Endometrial microvascular endothelial cells (primary cell): ENCODE data around the gene BAZ2B. TPM values are rescaled to one million over a fixed set of nuclear protein-coding genes. Genes with fewer than 3 reads are reported as not detected.

ENCODE experiments used
- in situ Hi-C: cut with HindIII; loops from 2 replicates; pipeline ENCODE4 v1.10.0; 2017; ENCODE audit warnings: low sequenced_read_pairs, low pct_unique_long_range_greater_than_20kb; ENCODE audit errors: inconsistent ontology term
- total RNA-seq: library from RNA; depleted of rRNA; stranded (reverse); fragments of >200 nt; gene quantifications from one replicate; pipeline ENCODE4 v1.2.3, GENCODE V29; 2015; ENCODE audit errors: inconsistent ontology term

BAZ2B gene
- total RNA-seq, 1 donor from 2014 or later: 18.6 TPM

DNA sequence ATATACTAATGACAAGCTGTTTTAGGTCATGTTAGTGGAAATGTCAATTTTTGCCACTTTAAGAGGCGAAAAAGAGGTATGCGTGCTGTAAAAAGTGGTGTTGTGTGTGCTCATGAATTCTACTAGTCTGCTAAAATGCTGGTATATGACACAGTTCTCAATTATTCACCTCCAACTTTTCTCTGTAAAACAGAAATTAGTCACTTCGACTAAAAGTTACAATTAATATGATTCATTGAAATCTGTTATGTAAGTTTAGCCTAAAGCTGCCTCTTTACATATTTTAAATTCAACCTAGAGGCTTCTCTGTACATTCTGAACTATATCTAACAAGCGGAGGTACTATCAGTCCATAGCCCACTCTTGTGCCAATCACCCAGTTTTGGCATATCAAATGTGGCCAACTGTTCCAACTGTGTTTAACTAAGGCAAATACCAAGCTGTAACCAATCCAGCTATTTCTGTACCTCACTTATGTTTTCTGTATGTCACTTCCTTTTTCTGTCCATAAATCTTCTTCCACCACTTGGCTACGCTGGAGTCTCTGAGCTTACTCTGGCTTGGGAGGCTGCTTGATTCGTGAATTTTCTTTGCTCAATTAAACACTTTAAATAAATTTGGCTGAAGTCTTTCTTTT is 20.8 kb downstream of the BAZ2B start:
- in situ Hi-C loops: no loop called here

DNA sequence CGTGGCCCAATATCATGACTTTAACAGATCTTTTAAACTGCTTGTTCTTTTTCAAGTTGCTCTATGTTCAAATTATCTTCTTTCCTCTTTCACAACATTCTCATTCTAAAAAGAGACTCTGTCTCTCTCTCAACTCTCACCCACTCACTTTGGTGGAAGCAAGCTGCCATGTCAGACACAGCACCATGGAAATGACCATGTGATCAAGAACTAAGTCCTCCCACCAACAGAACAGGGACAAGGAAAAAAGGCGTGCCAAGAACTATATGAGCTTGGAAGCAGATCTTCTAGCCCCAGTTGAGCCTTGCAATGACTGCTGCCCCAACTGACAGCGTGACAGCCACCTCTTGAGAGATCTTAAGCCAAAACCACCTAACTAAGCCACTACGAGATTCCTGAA is 23.9 kb downstream of the BAZ2B start:
- in situ Hi-C loops: no loop called here

DNA sequence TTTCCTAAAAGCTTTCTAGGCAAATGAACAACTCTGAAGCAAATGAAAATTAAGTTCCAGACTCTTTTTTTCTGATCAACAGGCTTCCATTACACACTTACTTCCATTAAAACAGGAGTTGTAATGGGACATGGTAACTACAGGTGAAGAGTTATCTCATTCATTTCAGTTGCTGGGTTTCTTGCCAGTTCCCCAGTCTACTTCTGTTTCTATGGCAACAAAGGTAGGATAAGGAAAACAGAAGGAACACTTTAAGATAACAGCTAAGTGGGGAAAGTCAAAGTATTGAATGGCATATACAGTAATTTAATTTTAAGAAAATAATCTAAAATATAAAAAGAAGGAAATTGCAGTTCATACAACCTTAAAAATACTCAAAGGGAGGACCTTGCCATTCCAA is 25.1 kb downstream of the BAZ2B start:
- in situ Hi-C loops: no loop called here

DNA sequence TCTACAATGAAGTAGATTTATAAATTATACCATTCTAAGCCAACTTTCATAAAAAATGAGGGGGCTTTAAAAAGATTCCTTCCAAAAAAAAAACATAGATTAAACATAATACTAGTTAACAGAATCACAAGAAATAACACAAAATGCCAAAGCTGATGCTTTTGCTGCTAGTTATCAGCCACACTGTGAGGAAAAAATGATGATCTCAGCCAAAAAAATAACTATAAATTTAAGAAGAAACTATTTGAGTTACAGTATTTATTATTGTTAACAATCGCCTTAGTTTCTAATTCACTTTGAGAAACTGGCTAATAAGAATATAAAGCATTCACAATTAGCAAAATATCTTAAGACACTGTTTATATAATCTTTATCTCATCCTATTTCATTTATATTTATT is 27.1 kb downstream of the BAZ2B start:
- in situ Hi-C loops: no loop called here

DNA sequence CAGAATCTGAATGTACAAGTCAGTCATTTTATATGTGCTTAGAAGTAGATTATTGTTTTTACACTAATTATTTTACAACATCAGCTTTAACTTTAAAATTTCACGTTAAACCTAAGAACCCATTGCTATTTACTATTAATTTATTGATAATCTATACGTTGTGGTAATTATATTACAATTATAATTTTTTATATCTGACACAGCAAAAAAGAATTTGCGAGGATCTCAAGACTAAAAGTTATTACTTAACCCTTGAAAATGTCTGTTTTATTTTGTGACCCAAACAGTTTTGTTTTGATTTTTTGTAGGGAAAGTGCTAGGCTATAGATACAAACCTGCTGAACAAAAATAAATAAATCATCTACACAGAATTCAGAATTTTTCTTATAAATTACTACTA is 30.3 kb downstream of the BAZ2B start:
- in situ Hi-C loops: no loop called here

DNA sequence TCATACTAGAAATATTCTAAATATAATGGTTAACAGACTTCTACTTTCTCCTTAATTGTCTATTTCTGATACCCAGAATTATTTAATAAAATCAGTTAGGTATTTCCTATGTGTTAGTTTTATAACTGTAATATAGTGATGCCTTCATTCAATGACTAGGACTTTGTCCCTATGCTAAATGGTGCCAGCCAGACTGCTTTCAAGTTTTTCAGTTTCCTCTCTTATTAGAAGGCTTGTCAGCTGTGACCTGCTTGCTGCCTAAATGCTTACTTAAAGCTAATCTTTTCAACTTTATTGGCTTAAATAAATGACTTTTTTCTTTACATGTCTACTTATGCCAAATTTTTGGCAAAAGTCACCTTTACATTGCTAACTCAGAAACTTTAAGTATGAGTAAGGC is 30.7 kb downstream of the BAZ2B start:
- in situ Hi-C loops: no loop called here

DNA sequence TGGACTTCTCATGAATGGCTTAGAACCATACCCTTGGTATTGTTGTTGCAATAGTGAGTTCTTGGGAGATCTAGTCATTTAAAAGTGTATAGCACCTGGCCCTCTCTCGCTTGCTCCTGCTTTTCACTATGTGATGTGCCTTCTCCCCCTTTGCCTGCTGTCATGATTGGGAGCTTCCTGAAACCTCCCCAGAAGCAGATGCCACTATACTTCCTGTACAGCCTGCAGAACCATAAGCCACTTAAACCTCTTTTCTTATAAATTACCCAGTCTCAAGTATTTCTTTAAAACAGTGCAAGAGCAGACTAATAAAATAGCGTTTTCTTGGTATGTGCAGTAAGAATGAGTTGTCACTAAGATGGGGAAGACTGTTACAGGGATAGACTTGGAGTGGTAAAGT is 31.6 kb downstream of the BAZ2B start:
- in situ Hi-C loops: no loop called here

DNA sequence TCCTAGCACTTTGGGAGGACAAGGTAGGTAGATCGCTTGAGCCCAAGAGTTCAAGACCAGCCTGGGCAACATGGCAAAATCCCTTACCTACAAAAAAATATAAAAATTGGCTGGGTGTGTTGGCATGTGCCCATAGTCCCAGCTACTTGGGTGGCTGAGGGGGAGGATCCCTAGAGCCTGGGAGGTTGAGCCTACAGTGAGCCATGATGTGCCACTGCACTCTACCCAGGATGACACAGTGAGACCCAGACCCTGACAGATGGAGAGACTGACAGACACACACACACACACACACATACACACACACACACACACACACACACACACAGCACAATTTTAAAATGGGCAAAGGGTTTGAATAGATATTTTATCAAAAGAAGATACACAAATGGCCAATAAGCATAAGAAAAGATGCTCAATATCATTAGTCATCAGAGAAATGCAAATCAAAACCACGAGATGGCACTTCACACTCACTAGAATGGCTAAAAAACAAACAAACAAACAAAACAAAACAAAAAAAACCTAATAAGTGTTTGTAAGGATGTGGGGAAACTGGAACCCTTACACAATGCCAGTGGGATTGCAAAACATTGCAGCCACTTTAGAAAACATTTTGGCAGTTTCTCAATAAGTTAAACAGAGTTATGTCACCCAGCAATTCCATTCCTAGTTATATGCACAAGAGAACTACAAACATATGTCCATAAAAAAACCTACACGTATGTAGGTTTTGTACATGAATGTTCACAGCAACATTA is 42.3 kb downstream of the BAZ2B start:
- in situ Hi-C loops: no loop called here

DNA sequence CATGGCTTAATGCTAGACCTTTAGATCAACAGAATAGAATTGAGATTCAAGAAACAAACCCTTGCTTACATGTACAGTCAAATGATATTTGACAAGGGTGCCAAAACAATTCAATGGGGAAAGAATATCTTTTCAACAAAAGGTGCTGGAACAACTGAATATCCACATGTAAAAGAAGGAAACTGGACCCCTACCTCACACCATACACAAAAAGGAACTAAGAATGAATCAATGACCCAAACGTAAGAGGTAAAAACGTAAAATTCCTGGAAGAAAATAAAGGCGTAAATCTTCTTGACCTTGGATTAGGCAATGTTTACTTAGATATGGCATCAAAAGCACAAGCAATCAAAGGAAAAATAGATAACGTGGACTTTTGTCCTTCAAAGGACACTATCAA is 43.1 kb downstream of the BAZ2B start:
- in situ Hi-C loops: no loop called here

DNA sequence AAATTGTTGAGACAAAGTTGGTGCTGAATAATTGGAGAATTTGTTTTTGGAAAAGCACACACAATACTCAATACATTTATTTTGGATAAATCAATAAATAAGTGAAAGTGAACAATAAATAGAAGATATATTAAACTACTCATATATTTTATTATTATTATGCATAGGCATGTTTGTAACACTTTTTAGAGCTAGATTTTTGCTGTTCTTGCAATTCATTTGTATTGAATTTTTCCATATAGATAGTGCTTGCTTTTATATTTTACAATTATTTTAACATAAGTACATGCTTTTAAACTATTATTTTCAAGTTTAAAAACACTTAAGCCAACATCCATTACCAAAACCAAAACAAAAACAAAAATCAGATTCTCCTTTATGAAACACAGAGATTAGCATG is 43.9 kb downstream of the BAZ2B start:
- in situ Hi-C loops: no loop called here

DNA sequence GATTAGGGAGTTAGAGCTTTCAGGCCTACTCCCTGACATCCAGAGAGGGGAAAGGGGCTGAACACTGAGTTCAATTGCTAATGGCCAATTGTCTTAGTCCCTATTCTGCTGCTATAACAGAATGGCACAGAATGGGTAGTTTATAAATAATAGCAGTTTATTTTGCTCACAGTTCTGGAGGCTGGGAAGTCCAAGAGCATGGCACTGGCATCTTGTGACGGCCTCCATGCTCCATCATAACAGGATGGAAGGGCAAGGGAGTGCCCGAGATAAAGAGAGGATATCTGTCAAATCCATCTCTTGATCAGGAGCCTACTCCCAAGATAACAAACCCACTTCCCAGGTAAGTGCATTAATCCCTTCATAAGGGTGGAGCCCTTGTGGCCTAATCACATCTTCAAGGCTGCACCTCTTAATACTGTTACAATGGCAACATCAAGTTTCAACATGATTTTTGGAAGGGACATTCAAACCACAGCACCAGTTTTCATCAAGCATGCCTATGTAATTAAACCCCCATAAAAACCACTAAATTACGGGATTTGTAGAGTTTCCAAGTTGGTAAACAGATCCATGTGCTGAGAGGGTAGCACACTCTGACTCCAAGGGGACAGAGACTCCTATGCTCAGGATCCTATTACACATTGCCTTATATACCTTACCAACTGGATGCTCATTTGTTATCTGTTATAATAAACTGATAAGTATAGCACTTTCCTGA is 44.6 kb downstream of the BAZ2B start:
- in situ Hi-C loops: no loop called here

DNA sequence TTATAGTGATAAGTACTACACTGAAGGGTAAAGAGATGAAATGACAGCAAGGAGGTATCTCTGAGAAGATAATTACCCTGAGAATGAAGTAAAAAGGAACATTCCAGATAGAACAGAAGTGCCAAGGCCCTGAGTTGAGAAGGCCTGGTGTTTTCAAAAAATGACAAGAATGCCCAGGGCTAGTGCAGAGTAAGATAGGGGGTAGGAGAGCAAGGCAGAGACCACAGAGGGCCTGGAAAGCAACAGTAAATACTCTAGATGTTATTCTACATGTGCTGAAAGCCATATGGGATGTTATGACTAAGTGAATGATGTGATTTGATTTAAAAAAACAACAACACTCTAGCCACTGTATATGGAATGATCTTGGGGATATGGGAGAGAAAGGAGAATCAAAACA is 52.3 kb downstream of the BAZ2B start:
- in situ Hi-C loops: no loop called here

DNA sequence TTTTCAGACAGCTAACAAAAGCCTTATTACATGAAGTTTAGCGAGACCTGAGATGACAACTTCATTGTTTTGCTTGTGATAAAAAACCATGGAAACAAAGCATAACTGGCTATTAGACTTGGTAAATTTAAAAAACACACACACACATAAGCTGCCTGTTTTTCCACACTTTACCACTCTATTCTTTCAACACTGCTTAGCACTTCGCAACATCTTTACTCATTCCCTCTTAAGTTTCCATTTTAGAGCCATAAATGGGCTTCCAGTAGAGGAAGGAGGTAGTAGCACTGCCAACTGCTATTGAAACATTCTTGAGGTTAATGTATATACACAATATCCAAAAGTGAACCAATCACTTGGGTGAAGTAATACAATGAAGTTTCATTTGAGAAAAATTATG is 54.1 kb downstream of the BAZ2B start:
- in situ Hi-C loops: no loop called here

DNA sequence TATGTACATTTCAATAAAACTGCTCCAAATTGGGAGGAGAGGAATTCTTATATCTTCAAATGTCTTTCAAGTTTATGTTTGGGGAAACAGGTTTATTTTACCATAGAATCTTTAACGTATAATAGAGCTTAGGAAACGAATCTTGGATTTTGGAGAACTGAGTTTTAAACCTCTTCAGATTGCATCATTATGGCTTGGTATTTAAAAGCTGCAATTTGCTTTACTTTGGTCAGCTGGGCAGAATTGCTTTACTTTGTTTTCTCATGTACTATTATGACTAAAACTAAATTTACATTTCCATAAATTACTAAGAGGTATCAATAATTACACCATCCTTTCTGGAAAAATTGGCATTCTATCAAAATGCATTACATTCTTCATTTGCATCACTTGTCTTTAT is 54.6 kb downstream of the BAZ2B start:
- in situ Hi-C loops: no loop called here

DNA sequence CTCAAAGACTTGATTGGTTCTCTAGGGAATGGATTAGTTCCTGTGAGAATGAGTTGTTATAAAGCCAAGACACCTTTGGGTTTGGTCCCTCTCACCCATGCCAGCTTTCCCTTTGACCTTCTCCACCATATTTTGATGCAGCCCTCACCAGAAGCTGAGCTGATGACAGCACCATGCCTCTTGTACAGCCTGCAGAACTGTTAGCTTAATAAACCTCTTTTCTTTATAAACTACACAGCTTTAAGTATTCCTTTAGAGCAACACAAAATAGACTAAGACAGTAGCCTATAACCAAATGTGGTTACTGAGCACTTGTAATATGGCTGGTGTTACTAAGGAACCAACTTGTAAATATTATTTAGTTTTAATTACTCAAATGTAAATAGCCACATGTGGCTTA is 55.1 kb downstream of the BAZ2B start:
- in situ Hi-C loops: no loop called here

DNA sequence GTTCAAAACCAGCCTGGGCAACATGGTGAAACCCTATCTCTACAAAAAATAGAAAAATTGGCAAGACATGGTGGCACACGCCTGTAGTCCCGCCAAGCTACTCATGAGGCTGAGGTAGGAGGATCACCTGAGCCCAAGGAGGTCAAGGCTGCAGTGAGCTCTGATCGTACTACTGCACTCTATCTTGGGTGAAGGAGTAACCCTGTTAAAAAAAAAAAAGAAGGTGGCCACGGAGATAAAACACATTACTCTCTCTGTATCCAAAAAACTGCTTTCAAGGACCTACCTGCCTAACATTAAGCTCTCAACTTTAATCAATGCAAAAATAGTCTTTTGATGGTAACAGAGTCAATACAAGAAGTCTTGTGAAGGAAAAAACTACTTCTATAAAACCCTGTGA is 57.3 kb downstream of the BAZ2B start:
- in situ Hi-C loops: no loop called here

DNA sequence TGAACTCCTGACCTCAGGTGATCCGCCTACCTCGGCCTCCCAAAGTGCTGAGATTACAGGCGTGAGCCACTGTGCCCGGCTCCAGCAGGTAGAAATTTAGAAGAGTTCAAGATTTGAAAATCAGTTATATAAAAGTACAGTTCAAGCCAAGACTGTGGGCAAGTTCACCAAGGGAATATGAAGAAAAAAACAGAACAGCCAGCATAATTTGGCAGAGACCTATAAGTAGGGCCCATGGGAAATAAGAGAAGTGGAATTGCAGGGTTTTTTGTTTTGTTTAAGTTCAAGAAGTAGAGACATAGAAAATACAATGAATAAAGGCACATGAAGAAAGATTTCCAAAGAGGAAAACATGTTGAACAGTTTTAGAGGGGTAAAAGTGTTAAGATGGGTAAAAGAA is 57.9 kb downstream of the BAZ2B start:
- in situ Hi-C loops: no loop called here

DNA sequence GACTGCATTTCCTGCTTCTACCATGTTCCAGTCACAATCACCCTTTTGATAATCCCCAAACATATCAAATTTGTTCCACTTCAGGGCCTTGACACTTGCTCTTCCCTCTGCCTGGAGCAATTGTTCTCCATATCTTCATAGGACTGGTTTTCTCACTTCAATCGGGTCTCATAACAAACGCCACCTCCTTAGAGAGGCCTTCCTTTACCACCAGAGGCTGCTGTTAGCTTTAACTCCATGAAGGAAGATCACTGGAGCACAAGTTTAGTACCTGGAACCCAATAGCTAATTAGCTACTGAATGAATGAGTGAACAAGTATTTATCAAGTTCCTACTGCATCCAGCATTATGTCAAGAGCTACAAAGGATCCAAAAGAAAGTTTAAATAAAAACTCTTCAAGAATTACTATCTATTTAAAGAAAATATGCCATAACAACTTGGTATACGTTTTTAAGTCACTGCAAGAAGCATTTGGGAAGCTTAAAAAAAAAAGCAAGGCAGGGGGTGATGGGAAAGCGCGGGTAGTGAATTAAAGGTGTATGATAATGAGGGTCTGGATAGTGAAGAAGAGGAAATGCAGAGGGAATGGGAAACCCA is 58.8 kb downstream of the BAZ2B start:
- in situ Hi-C loops: no loop called here

DNA sequence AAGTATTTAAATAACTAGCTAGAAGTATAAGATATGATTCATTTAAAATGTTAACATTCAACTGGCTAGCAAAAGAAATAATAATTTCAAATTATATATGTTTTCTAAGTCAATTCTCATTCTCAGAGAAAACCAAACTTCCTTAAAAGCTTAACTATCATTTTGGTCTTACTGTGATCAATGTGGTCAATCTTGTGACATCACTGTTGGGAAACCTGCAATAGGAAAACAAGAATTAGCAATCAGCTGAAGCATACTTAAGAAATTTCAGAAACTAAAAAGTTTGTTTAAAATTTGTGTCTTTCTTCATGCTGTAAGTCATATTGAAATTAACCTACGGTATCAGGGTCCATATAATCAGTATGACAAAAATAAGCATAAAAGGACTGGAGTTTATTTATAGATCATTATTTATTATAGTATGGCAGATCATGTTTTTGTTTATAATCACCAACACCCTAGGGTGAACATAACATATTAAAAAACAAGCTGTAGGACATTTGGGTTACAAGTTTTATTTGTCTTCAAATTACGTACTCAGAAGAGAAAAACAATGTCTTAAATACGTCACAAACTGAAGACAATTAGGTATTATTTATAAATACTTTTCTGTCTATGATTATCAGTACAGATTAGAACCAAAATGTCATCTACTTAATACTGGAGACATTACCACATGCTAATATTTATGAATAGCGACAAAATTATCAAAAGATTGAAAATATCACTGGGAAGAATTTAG is 60.5 kb downstream of the BAZ2B start:
- in situ Hi-C loops: no loop called here
